Mesenchymal stem cell (in vitro differentiated cells and primary cell): ENCODE measurements around the gene MFRP.

Experiments used
- DNase-seq: peaks from one replicate; pipeline ENCODE4 v3.0.0-alpha.2; 2013
- H2AFZ ChIP-seq: one replicate; pipeline ENCODE4 v1.6.1; 2013; ENCODE audit warnings: low read depth, mild to moderate bottlenecking, control low read depth, inconsistent platforms, low read length, moderate library complexity
- H2AK5ac ChIP-seq: 2 replicates; pipeline ENCODE4 v1.6.1; 2013; ENCODE audit warnings: low read length, moderate library complexity, mild to moderate bottlenecking, inconsistent platforms; ENCODE audit not compliant: severe bottlenecking
- H2BK120ac ChIP-seq: one replicate; pipeline ENCODE4 v1.6.1; 2013; ENCODE audit warnings: low read depth, mild to moderate bottlenecking, inconsistent platforms, low read length, moderate library complexity
- H2BK12ac ChIP-seq, 2 experiments: one replicate each; pipeline ENCODE4 v1.6.1; 2013; ENCODE audit warnings: inconsistent platforms in 2 of 2, low read length in 2 of 2, mild to moderate bottlenecking in 2 of 2, moderate library complexity in 2 of 2, control low read depth in 1 of 2
- H2BK15ac ChIP-seq: one replicate; pipeline ENCODE4 v1.6.1; 2013; ENCODE audit warnings: mild to moderate bottlenecking, low read depth, inconsistent platforms; ENCODE audit not compliant: poor library complexity, severe bottlenecking
- H2BK5ac ChIP-seq: 2 replicates; pipeline ENCODE4 v1.6.1; 2013; ENCODE audit warnings: low read depth, mild to moderate bottlenecking, low read length, control low read depth, inconsistent platforms; ENCODE audit not compliant: poor library complexity, severe bottlenecking
- H3K14ac ChIP-seq, 2 experiments: one replicate each; pipeline ENCODE4 v1.6.1; 2013; ENCODE audit warnings: inconsistent platforms in 2 of 2, low read length in 2 of 2, control low read depth in 1 of 2, mild to moderate bottlenecking in 1 of 2, moderate library complexity in 1 of 2
- H3K18ac ChIP-seq, 2 experiments: one replicate each; pipeline ENCODE4 v1.6.1; 2013; ENCODE audit warnings: inconsistent platforms in 2 of 2, low read length in 2 of 2, control low read depth in 1 of 2, low read depth in 1 of 2, mild to moderate bottlenecking in 1 of 2
- H3K23ac ChIP-seq, 2 experiments: one replicate each; pipeline ENCODE4 v1.6.1; 2013; ENCODE audit warnings: inconsistent platforms in 2 of 2, low read length in 2 of 2, mild to moderate bottlenecking in 2 of 2, moderate library complexity in 2 of 2, control low read depth in 1 of 2
- H3K27ac ChIP-seq: 2 replicates; pipeline ENCODE4 v1.5.1; 2013; ENCODE audit warnings: mild to moderate bottlenecking, moderate library complexity, low read length, control low read depth, inconsistent platforms; ENCODE audit not compliant: poor library complexity, severe bottlenecking
- H3K27me3 ChIP-seq, 2 experiments: 2 replicates each; pipeline versions ENCODE4 v1.6.1 to v1.7.0; 2013; ENCODE audit warnings: low read length in 2 of 2, mild to moderate bottlenecking in 2 of 2, moderate library complexity in 2 of 2, control low read depth in 1 of 2, inconsistent platforms in 1 of 2; ENCODE audit not compliant: control insufficient read depth in 1 of 2, insufficient read depth in 1 of 2
- H3K36me3 ChIP-seq, 2 experiments: 2 replicates each; pipeline versions ENCODE4 v1.6.1 to v1.7.0; 2013; ENCODE audit warnings: low read length in 2 of 2, control low read depth in 1 of 2, inconsistent platforms in 1 of 2, low read depth in 1 of 2, mild to moderate bottlenecking in 1 of 2; ENCODE audit not compliant: insufficient read depth in 2 of 2, control insufficient read depth in 1 of 2
- H3K4ac ChIP-seq, 2 experiments: one replicate each; pipeline ENCODE4 v1.6.1; 2013; ENCODE audit warnings: inconsistent platforms in 2 of 2, low read length in 2 of 2, mild to moderate bottlenecking in 2 of 2, moderate library complexity in 2 of 2, control low read depth in 1 of 2, low read depth in 1 of 2
- H3K4me1 ChIP-seq: 2 replicates; pipeline ENCODE4 v1.6.1; 2013; ENCODE audit warnings: low read depth, low read length, control low read depth; ENCODE audit not compliant: control insufficient read depth, insufficient read depth
- H3K4me2 ChIP-seq: 2 replicates; pipeline ENCODE4 v1.6.1; 2013; ENCODE audit warnings: low read length, mild to moderate bottlenecking, inconsistent platforms; ENCODE audit not compliant: poor library complexity, severe bottlenecking
- H3K4me3 ChIP-seq, 2 experiments: 2 replicates each; pipeline versions ENCODE4 v1.5.1 to v1.7.0; 2013; ENCODE audit warnings: low read length in 2 of 2, mild to moderate bottlenecking in 2 of 2, control low read depth in 1 of 2, low read depth in 1 of 2; ENCODE audit not compliant: insufficient read depth in 1 of 2
- H3K79me1 ChIP-seq: replicated peaks from 2 replicates; pipeline ENCODE4 v1.6.1; 2013; ENCODE audit warnings: mild to moderate bottlenecking, control low read depth, low read length, inconsistent platforms; ENCODE audit not compliant: poor library complexity, severe bottlenecking
- H3K9ac ChIP-seq: 2 replicates; pipeline ENCODE4 v1.7.0; 2013; ENCODE audit warnings: mild to moderate bottlenecking, low read length, moderate library complexity
- H3K9me3 ChIP-seq: 2 replicates; pipeline ENCODE4 v1.7.0; 2013; ENCODE audit warnings: mild to moderate bottlenecking, low read length; ENCODE audit not compliant: control insufficient read depth
- H4K8ac ChIP-seq: one replicate; pipeline ENCODE4 v1.6.1; 2013; ENCODE audit warnings: inconsistent platforms, mild to moderate bottlenecking, low read length, moderate library complexity
- H4K91ac ChIP-seq: one replicate; pipeline ENCODE4 v1.6.1; 2013; ENCODE audit warnings: mild to moderate bottlenecking, low read length, inconsistent platforms
- WGBS: methylation state at CpG from one replicate; pipeline ENCODE4 v1.1.7; 2013; ENCODE audit warnings: mixed read lengths; 5-methylcytosine and 5-hydroxymethylcytosine counted together

MFRP gene

DNA sequence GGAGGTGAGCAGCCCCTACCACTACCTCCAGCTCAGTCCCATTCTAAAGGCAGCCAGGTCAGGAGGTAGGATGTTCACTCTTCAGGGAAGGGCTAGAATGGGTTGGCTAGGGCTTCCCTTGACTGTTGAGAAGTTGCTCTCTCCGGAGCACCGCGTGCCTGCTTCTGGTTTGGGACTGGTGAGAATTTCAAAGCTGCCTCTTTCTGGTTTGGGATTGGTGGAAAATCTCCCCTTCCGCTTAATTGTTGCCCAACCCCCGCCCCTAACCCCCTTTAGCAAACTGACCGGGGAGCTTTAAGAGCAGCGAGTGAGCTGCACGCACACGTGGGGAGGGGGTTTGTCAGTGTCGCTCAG lies 34.3 kb upstream of the MFRP start:
- H4K91ac ChIP-seq = no peak overlapping the region
- H3K36me3 ChIP-seq = no peaks in the 10 kb centered on the region
- 4% methylated on average over 7 of the region's 10 CpGs for WGBS
- H4K8ac ChIP-seq = no peak overlapping the region
- H3K4ac ChIP-seq = no peak overlapping the region
- H2AFZ ChIP-seq = peak overlapping the region; percentile 36
- peaks cover 17% of the 10 kb centered on the region for H3K4me1 ChIP-seq
- no peak overlapping the region for H2BK15ac ChIP-seq
- H3K9me3 ChIP-seq = no peaks in the 10 kb centered on the region
- H3K14ac ChIP-seq = no peak overlapping the region
- H2AK5ac ChIP-seq = no peak overlapping the region
- no peak overlapping the region for H2BK5ac ChIP-seq
- peak overlapping the region in 1 of 2 experiments; percentile 89 for H3K4me3 ChIP-seq
- H3K79me1 ChIP-seq = no peaks in the 10 kb centered on the region
- no peak overlapping the region for H3K18ac ChIP-seq
- peak overlapping the region; percentile 94 for H3K4me2 ChIP-seq
- H3K27me3 ChIP-seq = peaks cover 18 to 52% of the 10 kb centered on the region in 2 experiments
- H3K27ac ChIP-seq = no peak overlapping the region
- no peak for DNase-seq
- H2BK120ac ChIP-seq = no peak overlapping the region
- H3K9ac ChIP-seq = peak overlapping the region; percentile 93
- H3K23ac ChIP-seq = no peak overlapping the region
- H2BK12ac ChIP-seq = no peak overlapping the region

DNA sequence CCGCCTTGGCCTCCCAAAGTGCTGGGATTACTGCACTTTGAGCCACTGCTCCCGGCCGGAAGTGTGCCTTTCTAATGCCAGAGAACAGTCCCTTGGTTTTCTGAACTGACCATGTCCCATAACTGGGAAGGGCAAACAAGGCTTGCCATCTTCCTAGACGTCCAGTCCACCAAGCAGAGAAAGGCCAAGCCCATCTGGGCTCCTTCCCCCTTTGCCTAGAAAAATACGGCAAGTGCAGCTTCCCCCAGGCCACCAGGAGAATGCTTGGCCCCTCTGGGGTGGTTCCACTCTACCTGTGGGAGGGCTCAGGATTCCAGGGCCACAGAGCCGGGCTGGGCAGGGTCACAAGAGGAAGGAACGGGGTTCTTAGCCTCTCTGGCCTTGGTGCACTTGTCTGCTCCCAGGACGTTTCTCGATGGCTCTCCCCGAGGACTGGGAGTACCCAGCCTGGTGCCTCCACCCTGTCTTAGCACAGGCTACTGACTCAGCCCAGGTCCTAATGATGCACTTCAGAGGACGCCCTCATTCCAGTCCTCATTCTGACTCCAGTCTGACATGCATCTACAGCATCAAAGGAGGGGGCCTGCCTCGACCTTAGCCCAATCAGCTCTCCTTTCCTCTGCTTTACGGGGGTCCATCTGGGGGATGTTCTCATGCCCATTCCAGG lies 33.8 kb upstream of the MFRP start:
- Histone ChIP-seq H3K4ac (no peak overlapping the region), H3K4me2 (no peak overlapping the region), H2BK12ac (no peak overlapping the region), H3K14ac (no peak overlapping the region), H3K27me3 (peaks cover 14 to 57% of the 10 kb centered on the region in 2 experiments), H3K4me1 (peaks cover 17% of the 10 kb centered on the region), H2AFZ (no peak overlapping the region), H2AK5ac (no peak overlapping the region), H3K36me3 (no peaks in the 10 kb centered on the region), H2BK5ac (no peak overlapping the region), H3K9me3 (no peaks in the 10 kb centered on the region), H3K27ac (no peak overlapping the region), H3K9ac (peak overlapping the region; percentile 93), H4K8ac (no peak overlapping the region), H2BK15ac (no peak overlapping the region), H4K91ac (no peak overlapping the region), H3K4me3 (peak overlapping the region in 1 of 2 experiments; percentile 89), H3K18ac (no peak overlapping the region), H2BK120ac (no peak overlapping the region), H3K79me1 (no peaks in the 10 kb centered on the region), H3K23ac (no peak overlapping the region)
- 76% methylated on average over 13 of the region's 13 CpGs for WGBS
- DNase-seq = no peak

DNA sequence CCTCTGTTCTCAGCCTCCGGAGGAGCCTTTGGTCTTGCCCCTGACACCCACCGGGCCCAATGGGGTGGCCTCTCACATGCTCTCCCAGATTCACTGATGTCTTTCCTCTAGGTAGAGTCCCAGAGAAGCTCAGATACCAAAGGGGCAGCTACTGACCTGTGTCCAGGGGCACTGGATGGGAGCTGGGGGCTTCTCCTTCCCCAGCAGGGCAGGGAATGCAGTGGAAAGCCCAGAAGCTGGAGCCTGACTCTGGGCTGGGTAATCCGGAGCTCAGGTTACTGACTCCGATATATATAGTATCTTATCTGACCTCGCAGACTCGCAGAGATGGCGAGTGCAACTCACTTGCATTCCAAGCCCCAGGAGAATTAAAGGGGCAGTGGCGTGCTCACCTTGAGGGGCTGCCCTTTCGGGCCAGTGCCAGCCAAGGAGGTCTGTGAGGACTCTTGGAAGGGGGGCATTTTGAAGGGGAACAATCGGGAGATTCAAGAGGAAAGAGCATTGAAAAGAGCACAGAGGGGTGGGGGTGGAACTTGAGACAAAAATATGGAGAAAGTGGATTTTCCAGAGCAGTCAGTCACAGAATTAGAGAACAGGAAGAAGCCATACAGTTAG lies 32.5 kb upstream of the MFRP start:
- Histone ChIP-seq H3K4me2 (no peak overlapping the region), H3K27ac (no peak overlapping the region), H3K14ac (no peak overlapping the region), H2BK120ac (no peak overlapping the region), H3K4ac (no peak overlapping the region), H3K27me3 (peaks cover 6 to 55% of the 10 kb centered on the region in 2 experiments), H4K8ac (no peak overlapping the region), H3K18ac (no peak overlapping the region), H2BK15ac (no peak overlapping the region), H3K23ac (no peak overlapping the region), H3K4me3 (no peak overlapping the region), H2BK5ac (no peak overlapping the region), H2AFZ (no peak overlapping the region), H2BK12ac (no peak overlapping the region), H2AK5ac (no peak overlapping the region), H3K4me1 (peaks cover 17% of the 10 kb centered on the region), H3K36me3 (no peaks in the 10 kb centered on the region), H3K79me1 (no peaks in the 10 kb centered on the region), H3K9ac (no peak overlapping the region), H4K91ac (no peak overlapping the region), H3K9me3 (no peaks in the 10 kb centered on the region)
- 36% methylated on average over 10 of the region's 10 CpGs for WGBS
- DNase-seq = no peak

DNA sequence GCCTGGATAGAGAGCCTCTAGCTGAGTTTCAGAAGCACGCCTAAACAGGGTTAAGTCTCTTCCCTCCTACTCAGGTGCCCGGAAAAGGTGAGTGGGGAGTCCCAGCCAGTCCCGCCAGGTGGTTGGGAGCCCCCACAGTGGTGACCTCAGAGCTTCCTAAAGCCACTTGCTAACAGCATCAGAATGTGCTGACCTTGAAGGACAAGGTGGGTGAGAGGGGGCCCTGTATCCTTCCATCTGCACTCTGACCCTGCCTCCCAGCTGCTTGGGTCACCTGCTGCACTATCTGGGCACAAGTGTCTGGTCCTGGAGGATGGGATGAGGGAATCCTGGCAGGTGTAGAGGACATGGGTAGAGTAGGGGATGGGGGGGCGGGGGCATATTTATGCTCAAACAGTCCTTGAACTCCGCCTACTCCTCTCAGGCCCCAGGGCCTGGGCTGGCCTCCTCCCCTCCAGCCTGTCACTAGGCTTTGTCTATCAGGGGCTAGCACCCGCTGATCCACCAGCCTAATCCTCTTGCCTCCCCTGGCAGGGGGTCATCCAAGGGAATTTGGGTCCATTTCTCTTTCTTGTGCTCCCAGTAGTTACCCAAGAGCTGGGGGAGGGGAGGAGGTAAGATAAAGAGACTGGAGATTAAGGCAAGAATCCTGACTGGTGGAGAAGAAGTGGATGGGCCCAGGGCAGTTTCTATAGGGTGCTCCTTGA lies 31.6 kb upstream of the MFRP start:
- Histone ChIP-seq H3K4me3 (no peak overlapping the region), H3K36me3 (no peaks in the 10 kb centered on the region), H2BK12ac (no peak overlapping the region), H3K14ac (no peak overlapping the region), H2BK5ac (no peak overlapping the region), H3K23ac (no peak overlapping the region), H3K27ac (no peak overlapping the region), H3K4me1 (peaks cover 17% of the 10 kb centered on the region), H2AK5ac (no peak overlapping the region), H3K9me3 (no peaks in the 10 kb centered on the region), H3K18ac (no peak overlapping the region), H3K9ac (no peak overlapping the region), H2BK120ac (no peak overlapping the region), H3K27me3 (peaks cover 3 to 51% of the 10 kb centered on the region in 2 experiments), H4K91ac (no peak overlapping the region), H3K4me2 (no peak overlapping the region), H3K79me1 (no peaks in the 10 kb centered on the region), H3K4ac (no peak overlapping the region), H2BK15ac (no peak overlapping the region), H2AFZ (no peak overlapping the region), H4K8ac (no peak overlapping the region)
- DNase-seq = no peak
- 69% methylated on average over 5 of the region's 6 CpGs for WGBS
